Motor neuron (in vitro differentiated cells): ENCODE results near the gene MUC5B. TPM values are rescaled to one million over a fixed set of nuclear protein-coding genes. Genes with fewer than 3 reads are reported as not detected.

Experiments used
- ATAC-seq, 8 experiments: fragments of 200-7000 bp; cut with Tn5 transposase; replicated peaks in 6 of 8; 2 replicates each; pipeline ENCODE4 v1.8.0; 2021; ENCODE audit warnings: mild to moderate bottlenecking in 8 of 8, moderate library complexity in 8 of 8
- H3K27ac ChIP-seq, 2 donors: fragments of 250-450 bp; sonication (Bioruptor Pico); 2 replicates each; pipeline ENCODE4 v1.9.0; 2021; ENCODE audit warnings: antibody characterized with exemption in 2 of 2, mild to moderate bottlenecking in 2 of 2, moderate library complexity in 1 of 2
- H3K4me1 ChIP-seq, 2 donors: fragments of 250-450 bp; sonication (Bioruptor Pico); replicated peaks in 1 of 2; 2 replicates each; pipeline ENCODE4 v1.6.1; 2021; ENCODE audit warnings: antibody characterized with exemption in 2 of 2, mild to moderate bottlenecking in 2 of 2, moderate library complexity in 1 of 2
- H3K4me3 ChIP-seq, 5 donors: fragments of 250-450 bp; sonication (Bioruptor Pico); 2 replicates each; pipeline ENCODE4 v1.9.0; 2021; ENCODE audit warnings: antibody characterized with exemption in 5 of 5, mild to moderate bottlenecking in 5 of 5, moderate library complexity in 4 of 5
- WGBS, 10 experiments: fragments of 450-650 bp; shearing (Covaris generic); methylation state at CpG; one replicate each; pipeline ENCODE4 v1.0.0; 2022; 5-methylcytosine and 5-hydroxymethylcytosine counted together
- in situ Hi-C, 9 experiments: fragments of 400-800 bp; cut with MboI; loops; one replicate each; pipeline ENCODE4 v1.15.0; 2021; ENCODE audit warnings: low sequenced_read_pairs in 9 of 9, low pct_unique_long_range_greater_than_20kb in 2 of 9; ENCODE audit not compliant: unreplicated experiment in 9 of 9
- total RNA-seq, 8 experiments: library from RNA; unstranded; fragments of 300-600 nt; gene quantifications; 2 replicates each; pipeline versions ENCODE4 v1.2.3 to v1.2.4, GENCODE V29; 2022

MUC5B gene
- total RNA-seq, 8 experiments from 2014 or later: under 0.01 to 4.7 (median 0.85) TPM

DNA sequence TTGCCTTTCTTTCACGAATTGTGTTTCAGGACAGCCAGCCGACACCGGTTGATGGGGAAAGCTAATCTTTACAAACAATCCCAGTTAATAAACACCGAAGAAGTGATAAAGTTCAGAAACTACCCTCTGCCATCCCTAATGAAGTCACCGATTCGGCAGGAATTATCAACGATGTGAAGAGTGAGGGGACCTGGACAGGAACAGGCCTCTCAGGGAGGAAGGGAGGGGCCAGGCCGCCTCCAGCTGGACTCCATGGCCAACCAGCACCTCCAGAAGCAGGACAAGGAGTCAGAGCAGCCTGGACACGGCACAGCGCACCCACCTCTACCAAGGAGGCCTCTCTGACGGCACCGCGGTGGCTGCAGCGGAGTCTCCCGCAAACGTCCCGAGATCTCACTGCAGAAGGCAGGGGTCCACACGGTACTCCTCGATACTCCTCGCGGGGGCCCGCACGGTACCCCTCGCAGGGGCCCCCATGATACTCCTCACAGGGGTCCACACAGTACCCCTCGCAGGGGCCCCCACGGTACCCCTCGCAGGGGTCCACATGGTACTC lies 82.7 kb downstream of the MUC5B start:
- in situ Hi-C loops: loop anchor here in 1 of 9 experiments (25.0 kb wide), 1 partner anchor 207 kb away; no protein-coding TSS in a partner anchor
- H3K4me1 ChIP-seq: peaks cover 11 to 17% of the 10 kb centered on the region in 2 donors
- WGBS, 10 experiments: 80 to 100% (median 93%) methylated on average over 1 to 19 of the region's 27 CpGs; no CpG with 5 or more reads in 4 of the 10 experiments
- H3K4me3 ChIP-seq: no peak overlapping the region
- ATAC-seq: no peak
- H3K27ac ChIP-seq: no peak overlapping the region

DNA sequence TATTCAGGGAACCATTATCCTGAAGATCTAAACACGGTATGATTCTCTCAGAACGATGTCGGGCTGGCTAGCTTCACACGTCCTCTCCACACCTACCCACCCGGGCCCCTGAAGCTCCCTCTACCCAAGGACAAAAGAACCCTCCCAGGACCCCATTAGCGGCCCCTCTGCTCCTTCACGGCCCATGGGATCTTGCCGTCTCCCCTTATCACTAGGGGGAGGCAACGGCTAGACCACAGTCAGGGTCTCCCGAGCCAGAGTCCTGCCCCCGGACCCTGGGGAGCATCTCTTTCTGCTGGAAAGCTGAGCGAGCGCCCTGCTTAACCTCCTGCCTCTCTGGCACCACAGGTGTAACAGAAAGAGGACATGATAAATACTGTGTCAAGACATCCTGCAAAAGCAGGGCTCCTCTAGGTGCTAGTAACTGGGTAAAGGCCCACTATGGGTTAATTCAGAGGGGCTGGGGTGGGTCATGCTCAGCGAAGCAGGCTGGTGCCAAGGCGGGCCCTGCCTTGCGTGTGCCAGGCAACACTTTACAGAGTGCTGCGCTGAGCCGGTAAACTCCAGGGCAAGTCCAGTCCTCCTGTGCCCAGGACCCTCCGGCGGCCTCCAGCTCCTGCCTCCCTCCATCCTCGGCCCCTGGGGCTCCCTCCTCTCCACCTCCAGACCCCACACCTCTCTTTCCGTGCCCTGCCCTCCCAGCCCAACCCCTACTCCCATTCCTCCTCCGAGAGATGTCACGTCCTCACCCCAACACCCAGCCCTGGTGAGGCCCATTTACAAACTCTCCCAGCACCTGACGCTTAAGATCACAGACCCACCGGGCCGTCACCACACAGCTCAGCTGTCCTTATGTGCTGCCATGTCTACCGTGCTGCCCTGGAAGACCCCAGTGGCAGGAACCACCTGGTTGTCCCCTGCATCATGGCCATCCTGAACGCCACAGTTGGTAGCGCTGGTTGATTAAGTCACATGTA lies 83.6 kb downstream of the MUC5B start:
- Histone ChIP-seq H3K27ac (no peak overlapping the region), H3K4me1 (peaks cover 11% of the 10 kb centered on the region in 2 donors), H3K4me3 (no peak overlapping the region)
- in situ Hi-C loops: loop anchor here in 1 of 9 experiments (25.0 kb wide), 1 partner anchor 206 kb away; no protein-coding TSS in a partner anchor
- ATAC-seq: no peak
- WGBS, 10 experiments: 80 to 93% (median 88%) methylated on average over 1 to 13 of the region's 30 CpGs; no CpG with 5 or more reads in 3 of the 10 experiments

DNA sequence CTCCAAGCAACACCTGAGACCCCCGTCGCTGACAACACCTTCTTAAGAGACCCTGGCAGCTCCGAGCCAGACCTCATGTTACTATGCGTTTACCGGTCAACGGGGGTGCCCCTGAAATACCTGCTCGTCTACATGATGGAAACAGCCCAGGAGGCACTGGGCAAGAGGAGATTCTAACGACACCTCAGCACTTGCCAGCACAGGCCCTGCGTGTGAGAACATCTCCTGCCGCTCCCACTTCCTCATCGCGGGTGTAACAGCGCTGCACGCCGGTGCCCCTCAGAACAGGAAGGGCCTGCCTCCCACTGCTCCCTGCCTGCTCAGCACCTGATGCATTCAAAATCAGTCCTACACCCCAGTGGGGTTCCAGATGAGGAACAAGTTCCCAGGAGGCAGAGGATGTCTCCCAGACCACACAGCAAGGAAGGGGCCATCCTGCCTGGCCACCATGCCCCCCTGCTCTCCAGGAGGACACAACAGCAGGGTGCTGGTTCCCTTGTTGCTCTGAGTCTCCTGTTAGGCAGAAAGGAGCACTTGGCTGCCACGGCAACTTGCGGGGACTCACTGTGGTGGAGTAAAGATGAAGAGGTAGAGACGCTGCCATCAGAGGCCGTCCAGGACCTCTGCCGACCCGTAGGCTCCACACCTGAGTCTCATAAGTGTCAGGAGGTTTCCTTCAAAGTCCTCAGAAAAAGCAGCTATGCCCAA lies 84.5 kb downstream of the MUC5B start:
- H3K4me3 ChIP-seq: no peak overlapping the region
- no peak overlapping the region for H3K27ac ChIP-seq
- H3K4me1 ChIP-seq: peaks cover 11% of the 10 kb centered on the region in 2 donors
- in situ Hi-C loops: loop anchor here in 1 of 9 experiments (25.0 kb wide), 1 partner anchor 205 kb away; no protein-coding TSS in a partner anchor
- WGBS, 10 experiments: 60 to 100% (median 93%) methylated on average over 1 to 7 of the region's 21 CpGs; no CpG with 5 or more reads in 4 of the 10 experiments
- ATAC-seq: no peak

DNA sequence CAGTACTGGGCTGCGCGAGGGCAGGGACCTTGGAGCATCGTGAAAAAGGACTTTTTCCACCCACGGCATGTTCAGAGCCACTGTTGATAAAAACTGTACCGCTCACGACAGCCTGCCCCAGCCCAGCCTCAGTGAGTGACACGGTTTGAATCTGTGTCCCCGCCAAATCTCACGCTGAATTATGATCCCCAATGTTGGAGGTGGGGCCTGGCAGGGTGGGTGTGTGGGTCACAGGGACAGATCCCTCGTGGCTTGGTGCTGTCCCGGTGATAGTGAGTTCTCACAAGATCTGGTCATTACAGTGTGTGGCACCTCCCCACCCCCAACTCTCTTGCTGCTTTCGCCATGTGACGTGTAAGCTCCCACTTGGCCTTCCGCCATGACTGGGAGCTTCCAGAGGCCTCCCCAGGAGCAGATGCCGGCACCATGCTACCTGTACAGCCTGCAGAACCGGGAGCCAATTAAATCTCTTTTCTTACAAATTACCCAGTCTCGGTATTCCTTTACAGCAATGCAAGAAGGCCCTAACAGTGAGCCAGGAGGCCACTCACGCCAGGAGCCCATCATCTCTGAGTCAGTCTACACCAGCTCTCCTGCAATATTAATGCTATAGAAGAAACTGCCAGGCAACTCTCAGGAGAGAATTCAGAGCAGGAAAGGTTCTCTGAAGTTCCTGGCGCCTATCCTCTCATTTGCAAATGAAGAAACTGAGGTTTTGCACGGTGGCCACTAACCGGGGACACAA lies 85.3 kb downstream of the MUC5B start:
- ATAC-seq: no peak
- in situ Hi-C loops: loop anchor here in 1 of 9 experiments (25.0 kb wide), 1 partner anchor 204 kb away; no protein-coding TSS in a partner anchor
- H3K27ac ChIP-seq: no peak overlapping the region
- H3K4me3 ChIP-seq: peak overlapping the region; percentile 58 to 95 (median 67)
- peaks cover 11% of the 10 kb centered on the region in 2 donors for H3K4me1 ChIP-seq
- WGBS, 10 experiments: 39 to 90% (median 63%) methylated on average over 2 to 7 of the region's 21 CpGs; no CpG with 5 or more reads in 3 of the 10 experiments

DNA sequence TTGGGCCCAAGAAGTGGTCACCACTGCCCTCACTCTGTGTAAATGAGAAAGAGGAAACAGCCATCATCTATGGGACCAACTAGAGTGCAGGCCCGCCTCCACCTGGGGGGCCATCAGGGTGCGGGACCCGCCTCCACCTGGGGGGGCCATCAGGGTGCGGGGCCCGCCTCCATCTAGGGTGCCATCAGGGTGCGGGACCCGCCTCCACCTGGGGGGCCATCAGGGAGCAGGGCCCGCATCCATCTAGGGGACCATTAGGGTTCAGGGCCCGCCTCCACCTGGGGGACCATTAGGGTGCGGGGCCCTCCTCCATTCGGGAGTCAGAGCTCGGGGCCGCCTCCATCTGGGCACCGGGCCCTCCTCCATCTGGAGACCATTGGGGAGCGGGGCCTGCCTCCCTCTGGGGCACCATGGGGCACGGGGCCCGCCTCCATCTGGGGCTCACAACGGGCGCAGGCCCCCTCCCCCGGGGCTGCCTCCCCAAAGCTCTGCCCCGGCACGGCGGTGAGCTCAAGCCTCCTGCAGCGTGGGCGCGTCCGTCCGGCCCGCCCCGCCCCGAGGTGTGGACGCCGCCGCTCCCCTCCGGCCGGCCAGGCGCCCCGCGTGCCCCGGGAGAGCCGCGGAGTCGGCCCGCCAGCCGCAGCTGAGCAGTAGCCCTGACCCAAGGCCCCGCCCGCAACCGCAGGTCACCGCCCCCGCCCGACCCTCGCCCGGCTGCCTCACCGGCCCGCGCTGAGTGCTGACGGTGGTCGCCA lies 86.1 kb downstream of the MUC5B start:
- peak in 3 of 8 experiments; percentile 73 to 79 (median 75) for ATAC-seq
- in situ Hi-C loops: loop anchor here in 1 of 9 experiments (25.0 kb wide), 1 partner anchor 203 kb away; no protein-coding TSS in a partner anchor
- Histone ChIP-seq H3K27ac (peak overlapping the region; percentile 62 to 88), H3K4me1 (peaks cover 11% of the 10 kb centered on the region in 2 donors), H3K4me3 (peak overlapping the region; percentile 58 to 95 (median 67))
- WGBS, 10 experiments: no CpG with 5 or more reads among the region's 58 CpGs

DNA sequence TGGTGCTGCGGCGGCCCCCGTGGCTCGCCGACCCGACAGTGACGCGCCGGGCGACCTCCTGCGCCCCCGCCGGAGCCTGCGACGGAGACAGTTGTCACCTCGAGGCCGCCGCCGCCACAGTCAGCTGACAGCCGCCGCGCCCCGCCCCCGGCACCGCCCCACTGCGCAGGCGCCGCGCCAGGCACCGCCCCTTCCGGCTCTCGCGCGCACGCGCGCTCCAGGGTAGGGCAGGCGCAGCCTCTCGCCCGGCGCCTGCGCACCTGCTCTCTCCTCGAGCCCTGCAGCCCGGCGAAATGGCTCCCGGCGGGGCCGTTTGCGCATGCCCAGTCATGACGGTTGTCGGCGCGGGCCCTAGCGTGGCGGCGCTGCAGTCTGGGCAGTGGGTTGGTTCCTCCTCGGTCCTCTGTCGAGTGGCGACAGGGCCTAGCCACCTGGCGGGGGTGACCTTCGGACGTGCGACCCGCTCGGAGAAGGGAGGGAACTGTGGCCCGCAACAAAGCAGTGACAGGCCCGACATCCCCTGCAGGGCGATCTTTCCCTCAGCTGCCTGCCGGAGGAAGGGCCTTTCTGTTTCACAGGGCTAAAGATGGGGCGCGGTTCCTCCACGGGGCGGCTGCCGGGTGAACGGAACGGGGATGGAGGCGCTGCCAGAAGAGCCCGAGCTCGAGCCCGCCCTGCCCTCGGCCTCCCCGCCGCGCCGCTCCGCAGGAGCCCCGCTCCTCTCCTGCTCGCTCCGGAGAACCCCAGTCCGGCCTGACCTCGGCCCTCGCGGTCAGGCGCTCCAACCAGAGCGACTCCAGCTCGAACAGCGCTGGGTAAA lies 86.8 kb downstream of the MUC5B start, which contains the start of gene TOLLIP:
TSS of gene TOLLIP (minus strand) at position 135 of the 820 bp plus-strand sequence. CDS start at position 1, 134 bp downstream.
- in situ Hi-C loops: loop anchor here in 1 of 9 experiments (25.0 kb wide), 1 partner anchor 203 kb away; no protein-coding TSS in a partner anchor

DNA sequence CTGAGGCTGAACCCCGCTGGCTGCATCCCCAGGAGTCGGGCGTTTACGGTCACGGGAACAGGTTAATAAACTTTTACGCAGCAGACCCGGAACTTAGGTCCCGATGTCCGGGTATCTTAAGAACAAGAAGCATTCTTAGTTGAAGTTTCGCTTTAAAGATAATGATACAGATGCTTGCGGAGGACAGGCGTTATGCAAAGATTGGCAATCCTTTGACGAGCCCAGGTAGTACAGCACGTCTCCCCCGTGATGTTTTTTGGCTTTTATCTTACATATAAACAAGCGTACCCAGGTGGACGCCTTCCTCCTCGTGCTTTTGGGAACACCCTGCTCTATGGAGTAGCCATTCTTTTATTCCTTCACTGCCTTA lies 87.4 kb downstream of the MUC5B start:
- peaks cover 11% of the 10 kb centered on the region in 2 donors for H3K4me1 ChIP-seq
- in situ Hi-C loops: loop anchor here in 1 of 9 experiments (25.0 kb wide), 1 partner anchor 202 kb away; no protein-coding TSS in a partner anchor
- H3K27ac ChIP-seq: peak overlapping the region; percentile 76
- no peak for ATAC-seq
- WGBS, 10 experiments: 70 to 100% (median 88%) methylated on average over 4 to 17 of the region's 18 CpGs; no CpG with 5 or more reads in 4 of the 10 experiments
- peak overlapping the region; percentile 25 to 95 (median 35) for H3K4me3 ChIP-seq

More for the DNA sequence above, 86.8 kb downstream of the MUC5B start, which contains the start of gene TOLLIP:
- peak within 1 kb of the TSS; percentile 58 to 95 (median 67) for H3K4me3 ChIP-seq
- 0 to 28% (median 7%) methylated on average over 3 to 24 of the region's 97 CpGs; no CpG with 5 or more reads in 4 of the 10 experiments for WGBS, 10 experiments
- ATAC-seq: peak; percentile 85 to 95 (median 94)
- peaks cover 11% of the 10 kb centered on the region in 2 donors for H3K4me1 ChIP-seq
- peak within 1 kb of the TSS; percentile 76 to 88 for H3K27ac ChIP-seq

DNA sequence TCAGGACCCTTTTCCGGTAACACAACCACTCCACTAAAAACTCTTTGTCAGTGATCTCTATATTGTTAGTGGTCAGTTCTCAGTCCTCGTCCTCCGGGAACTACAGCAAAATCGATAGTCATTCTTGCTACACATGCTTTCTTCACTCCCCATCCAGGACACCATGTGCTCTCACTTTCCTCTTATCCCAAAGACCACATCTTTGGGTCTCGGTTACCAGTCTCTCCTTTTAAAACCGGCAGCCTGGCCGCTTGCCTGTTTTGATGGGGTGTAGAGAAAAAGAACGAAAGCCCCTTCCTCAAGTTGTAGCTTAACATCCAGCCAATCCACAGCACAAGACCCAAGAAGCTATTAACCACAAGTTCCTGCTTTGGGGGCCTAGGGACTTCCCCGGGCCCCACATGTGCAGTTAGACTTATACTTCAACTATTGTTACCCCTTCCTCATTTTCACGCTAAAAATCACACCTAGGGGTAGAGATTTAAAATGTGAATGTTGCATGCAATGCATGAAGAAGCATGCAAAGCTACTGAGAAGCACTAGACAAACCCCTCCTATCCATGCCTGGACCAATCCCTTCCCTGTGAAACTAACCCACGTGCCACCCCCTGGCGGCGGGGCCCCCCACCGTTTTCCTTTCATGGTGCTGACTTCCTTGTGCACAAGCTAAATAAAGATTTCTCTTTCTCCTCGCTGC lies 88.1 kb downstream of the MUC5B start:
- no peak for ATAC-seq
- H3K27ac ChIP-seq: no peak overlapping the region
- peak overlapping the region in 1 of 5 donors; percentile 95 for H3K4me3 ChIP-seq
- H3K4me1 ChIP-seq: peaks cover 11% of the 10 kb centered on the region in 2 donors
- 80 to 100% (median 89%) methylated on average over 5 to 13 of the region's 15 CpGs; no CpG with 5 or more reads in 2 of the 10 experiments for WGBS, 10 experiments
- in situ Hi-C loops: loop anchor here in 1 of 9 experiments (25.0 kb wide), 1 partner anchor 201 kb away; no protein-coding TSS in a partner anchor
